HEK293T (cell line): ENCODE results near the gene APLP2.

Experiments used
- ARNT ChIP-seq: fragments of 450-650 bp; IDR thresholded peaks from 2 replicates; pipeline ENCODE4 v1.6.1; 2017; ENCODE audit warnings: mild to moderate bottlenecking
- BHLHE40 ChIP-seq: fragments of 450-650 bp; IDR thresholded peaks from 2 replicates; pipeline ENCODE4 v1.6.1; 2016; ENCODE audit warnings: mild to moderate bottlenecking, moderate library complexity, borderline replicate concordance
- ELF4 ChIP-seq: fragments of 450-650 bp; IDR thresholded peaks from 2 replicates; pipeline ENCODE4 v1.6.1; 2017; ENCODE audit warnings: antibody characterized with exemption
- FOXA1 ChIP-seq: fragments of 450-650 bp; IDR thresholded peaks from 2 replicates; pipeline ENCODE4 v1.6.1; 2016; ENCODE audit warnings: mild to moderate bottlenecking
- FOXK2 ChIP-seq: fragments of 450-650 bp; IDR thresholded peaks from 2 replicates; pipeline ENCODE4 v1.6.1; 2016; ENCODE audit warnings: mild to moderate bottlenecking
- FOXM1 ChIP-seq: fragments of 450-650 bp; IDR thresholded peaks from 2 replicates; pipeline ENCODE4 v1.6.1; 2017; ENCODE audit warnings: mild to moderate bottlenecking, borderline replicate concordance
- SP1 ChIP-seq: fragments of 450-650 bp; IDR thresholded peaks from 2 replicates; pipeline ENCODE4 v1.6.1; 2017
- SUZ12 ChIP-seq: fragments of 450-650 bp; IDR thresholded peaks from 2 replicates; pipeline ENCODE4 v1.6.1; 2016; ENCODE audit warnings: mild to moderate bottlenecking

DNA sequence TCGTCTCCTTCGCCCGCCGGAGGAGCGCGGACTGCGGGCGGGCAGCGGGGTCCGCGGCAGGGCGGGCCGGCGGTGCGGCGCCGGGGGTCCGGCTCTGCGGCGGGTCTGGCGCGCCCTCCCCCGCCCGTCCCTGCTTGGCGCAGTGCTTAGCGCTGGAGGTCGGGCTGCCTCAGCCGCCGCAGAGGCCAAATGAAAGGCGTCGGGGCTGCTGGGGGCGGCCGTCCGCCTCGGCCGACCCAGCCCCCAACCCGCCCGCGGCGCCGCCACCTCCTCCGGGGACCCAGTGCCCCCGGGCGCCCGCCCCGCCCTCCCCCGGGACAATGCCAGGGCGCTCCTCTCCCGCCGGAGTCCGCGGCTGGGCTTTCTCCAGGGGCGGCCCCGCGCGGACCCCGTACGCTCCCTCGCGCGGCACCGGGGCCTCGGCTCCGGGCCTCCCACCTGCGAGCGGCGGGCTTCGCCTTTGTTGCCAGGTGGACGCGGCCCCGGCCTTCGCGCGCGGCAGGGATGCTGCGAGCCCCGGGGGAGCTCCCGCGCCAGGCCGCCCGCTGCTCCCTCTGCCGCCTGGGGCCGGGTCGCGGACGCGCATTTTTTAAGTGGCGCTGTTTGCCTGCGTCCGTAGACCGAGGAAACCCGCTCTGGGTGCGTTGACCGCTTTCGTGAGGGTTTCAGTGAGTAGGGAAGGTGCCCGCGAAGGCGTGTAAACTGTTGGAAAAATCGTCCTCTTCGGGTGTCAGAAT lies 583 bp downstream of the APLP2 start:
- TF ChIP-seq FOXA1 (no peak), SP1 (no peak), FOXK2 (no peak), SUZ12 (no peak), BHLHE40 (no peak), ELF4 (no peak), FOXM1 (no peak), ARNT (no peak)
